Measurements from ENCODE around the gene TACO1. TPM values are rescaled to one million over a fixed set of nuclear protein-coding genes. Genes with fewer than 3 reads are reported as not detected.

Gene TACO1
- total and polyA plus RNA-seq, 2 donors (not counting 3 experiments of a cell fraction or from before 2014, with no cell fraction given) = 24.7 to 31.7 TPM

DNA sequence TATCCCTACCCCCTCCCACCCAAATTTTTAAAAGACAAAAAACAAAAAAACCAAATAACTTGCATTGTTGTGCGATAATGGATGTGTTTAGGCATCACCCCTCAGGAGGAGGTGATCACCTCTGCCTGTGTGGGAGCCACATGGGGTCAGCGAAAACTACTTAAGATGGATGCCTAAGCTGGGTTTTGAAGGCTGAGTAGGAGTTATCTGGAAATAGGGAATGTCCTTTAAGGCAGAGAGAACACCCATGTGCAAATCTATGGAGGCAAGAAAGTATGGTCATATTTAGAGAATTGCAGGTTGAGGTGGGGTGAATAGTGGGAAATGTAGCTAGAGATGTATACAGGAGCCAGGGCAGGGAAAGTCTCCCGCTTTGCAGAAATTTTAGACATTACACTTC is 5.6 kb upstream of the TACO1 start:
- Histone ChIP-seq H3K9me3 (replicated peaks; ENCODE audit: control insufficient read depth, insufficient read depth, low read length) (no peaks in the 10 kb centered on the region), H3K27ac (ENCODE audit: insufficient read depth, low read depth, low read length) (no peak overlapping the region), H2AFZ (ENCODE audit: low read depth, low read length) (no peak overlapping the region), H3K79me2 (ENCODE audit: control insufficient read depth, insufficient read depth, low read length) (no peaks in the 10 kb centered on the region), H3K4me1 (ENCODE audit: control insufficient read depth, extremely low read depth, insufficient read depth, low read length) (peaks cover 19% of the 10 kb centered on the region), H3K9me1 (replicated peaks; ENCODE audit: control insufficient read depth, extremely low read depth, insufficient read depth, low read length) (no peaks in the 10 kb centered on the region), H3K9ac (replicated peaks; ENCODE audit: extremely low read depth, insufficient read depth, low read length) (no peak overlapping the region), H4K20me1 (replicated peaks; ENCODE audit: control insufficient read depth, extremely low read depth, insufficient read depth, low read length) (no peaks in the 10 kb centered on the region), H3K27me3 (ENCODE audit: control insufficient read depth in 2 of 2, insufficient read depth in 2 of 2, low read length in 2 of 2) (no peaks in the 10 kb centered on the region), H3K36me3 (ENCODE audit: control insufficient read depth in 2 of 2, extremely low read depth in 1 of 2, insufficient read depth in 2 of 2, low read length in 2 of 2) (peaks cover 6 to 15% of the 10 kb centered on the region in 2 experiments), H3K4me2 (ENCODE audit: insufficient read depth, low read length) (no peak overlapping the region), H3K4me3 (replicated peaks in 1 of 3; ENCODE audit: insufficient read depth in 1 of 3, low read depth in 1 of 3, low read length in 3 of 3) (no peak overlapping the region)
- BruUV-seq (replicated peaks) = no TSS peak
- no peak for DNase-seq (ENCODE audit: low read depth, low spot score)
- TF ChIP-seq EZH2 (IDR thresholded peaks at IDR 0.05; ENCODE audit: borderline replicate concordance, low read depth, low read length, severe bottlenecking) (no peak), MYC (IDR thresholded peaks at IDR 0.05; ENCODE audit: low read depth, low read length) (no peak), FOS (IDR thresholded peaks at IDR 0.05; ENCODE audit: borderline replicate concordance, insufficient read depth, low read length) (no peak), JUN (IDR thresholded peaks at IDR 0.05; ENCODE audit: borderline replicate concordance, insufficient read depth, insufficient read length, low read depth) (no peak)
- intact Hi-C loops (cut with micrococcal nuclease) = no loop called here
- dilution Hi-C loops (cut with MboI; ENCODE audit: extremely low pct_ligation_motif_present, low sequenced_read_pairs) = no loop called here
- ChIA-PET CTCF (interaction anchor here (0.7 to 2.8 kb wide), 2 partner anchors 154 to 170 kb away, joined by 3 to 12 read pairs; no protein-coding TSS in a partner anchor), POLR2A (no interaction called here)
- FAIRE-seq = no peak

DNA sequence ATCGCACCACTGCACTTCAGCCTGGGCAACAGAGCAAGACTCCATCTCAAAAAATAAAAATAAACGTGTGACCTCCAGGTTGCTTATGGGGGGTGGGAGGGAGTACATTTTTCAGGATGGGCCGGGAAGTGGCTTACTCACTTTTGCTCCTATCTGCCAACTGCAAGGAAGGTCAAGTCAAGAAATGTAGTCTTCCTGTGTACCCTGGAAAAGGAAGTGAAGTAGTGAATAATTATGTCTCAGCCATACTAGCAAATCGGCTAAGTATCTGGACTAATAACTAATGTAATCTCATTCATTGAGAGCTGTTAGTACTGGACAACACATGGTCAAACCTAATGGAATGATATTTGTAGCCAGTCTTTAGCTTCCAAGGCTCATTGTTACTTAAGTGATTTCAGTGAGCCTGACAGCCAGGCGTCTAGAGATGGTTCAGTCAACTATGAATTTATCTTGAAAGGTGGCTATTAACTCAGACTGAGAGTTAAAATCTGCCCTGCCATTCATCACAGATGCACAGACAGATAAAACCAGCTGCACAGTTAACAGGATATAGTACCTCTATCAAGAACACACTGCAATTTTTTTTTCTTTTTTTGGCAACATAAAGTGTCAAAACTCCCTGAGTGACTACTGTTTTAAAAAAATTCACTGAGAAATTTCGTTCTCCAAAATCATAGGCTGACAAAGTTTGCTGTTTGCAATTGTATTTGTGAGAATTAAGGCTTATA is 3.7 kb upstream of the TACO1 start:
- Histone ChIP-seq H3K4me1 (ENCODE audit: control insufficient read depth, extremely low read depth, insufficient read depth, low read length) (peaks cover 25% of the 10 kb centered on the region), H2AFZ (ENCODE audit: low read depth, low read length) (no peak overlapping the region), H3K79me2 (ENCODE audit: control insufficient read depth, insufficient read depth, low read length) (peaks cover 8% of the 10 kb centered on the region), H3K9me3 (replicated peaks; ENCODE audit: control insufficient read depth, insufficient read depth, low read length) (no peaks in the 10 kb centered on the region), H3K4me2 (ENCODE audit: insufficient read depth, low read length) (peak overlapping the region; percentile 45), H3K27me3 (ENCODE audit: control insufficient read depth in 2 of 2, insufficient read depth in 2 of 2, low read length in 2 of 2) (no peaks in the 10 kb centered on the region), H4K20me1 (replicated peaks; ENCODE audit: control insufficient read depth, extremely low read depth, insufficient read depth, low read length) (no peaks in the 10 kb centered on the region), H3K27ac (ENCODE audit: insufficient read depth, low read depth, low read length) (peak overlapping the region; percentile 50), H3K36me3 (ENCODE audit: control insufficient read depth in 2 of 2, extremely low read depth in 1 of 2, insufficient read depth in 2 of 2, low read length in 2 of 2) (peaks cover 0 to 4% of the 10 kb centered on the region in 2 experiments), H3K9me1 (replicated peaks; ENCODE audit: control insufficient read depth, extremely low read depth, insufficient read depth, low read length) (no peaks in the 10 kb centered on the region), H3K9ac (replicated peaks; ENCODE audit: extremely low read depth, insufficient read depth, low read length) (no peak overlapping the region), H3K4me3 (replicated peaks in 1 of 3; ENCODE audit: insufficient read depth in 1 of 3, low read depth in 1 of 3, low read length in 3 of 3) (no peak overlapping the region)
- peak; percentile 66 for TF ChIP-seq GATA2 (IDR thresholded peaks at IDR 0.05; ENCODE audit: insufficient read depth, insufficient read length, low read depth, low read length)
- TF ChIP-seq POLR2AphosphoS5 (IDR thresholded peaks at IDR 0.05; ENCODE audit: insufficient read depth, low read depth, low read length) = peak; percentile 56
- TF ChIP-seq, protein P1, sequence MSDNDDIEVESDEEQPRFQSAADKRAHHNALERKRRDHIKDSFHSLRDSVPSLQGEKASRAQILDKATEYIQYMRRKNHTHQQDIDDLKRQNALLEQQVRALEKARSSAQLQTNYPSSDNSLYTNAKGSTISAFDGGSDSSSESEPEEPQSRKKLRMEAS (IDR thresholded peaks at IDR 0.05; ENCODE audit: insufficient read depth, insufficient read length) = no peak
- TF ChIP-seq, protein P2, sequence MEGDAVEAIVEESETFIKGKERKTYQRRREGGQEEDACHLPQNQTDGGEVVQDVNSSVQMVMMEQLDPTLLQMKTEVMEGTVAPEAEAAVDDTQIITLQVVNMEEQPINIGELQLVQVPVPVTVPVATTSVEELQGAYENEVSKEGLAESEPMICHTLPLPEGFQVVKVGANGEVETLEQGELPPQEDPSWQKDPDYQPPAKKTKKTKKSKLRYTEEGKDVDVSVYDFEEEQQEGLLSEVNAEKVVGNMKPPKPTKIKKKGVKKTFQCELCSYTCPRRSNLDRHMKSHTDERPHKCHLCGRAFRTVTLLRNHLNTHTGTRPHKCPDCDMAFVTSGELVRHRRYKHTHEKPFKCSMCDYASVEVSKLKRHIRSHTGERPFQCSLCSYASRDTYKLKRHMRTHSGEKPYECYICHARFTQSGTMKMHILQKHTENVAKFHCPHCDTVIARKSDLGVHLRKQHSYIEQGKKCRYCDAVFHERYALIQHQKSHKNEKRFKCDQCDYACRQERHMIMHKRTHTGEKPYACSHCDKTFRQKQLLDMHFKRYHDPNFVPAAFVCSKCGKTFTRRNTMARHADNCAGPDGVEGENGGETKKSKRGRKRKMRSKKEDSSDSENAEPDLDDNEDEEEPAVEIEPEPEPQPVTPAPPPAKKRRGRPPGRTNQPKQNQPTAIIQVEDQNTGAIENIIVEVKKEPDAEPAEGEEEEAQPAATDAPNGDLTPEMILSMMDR (IDR thresholded peaks at IDR 0.05; ENCODE audit: extremely low read depth in 1 of 2, insufficient read depth in 1 of 2, low read depth in 1 of 2, low read length in 2 of 2) = no peak
- peak; percentile 19 for TF ChIP-seq POLR2A (IDR thresholded peaks at IDR 0.05; ENCODE audit: low read depth, low read length)
- peak; percentile 53 for TF ChIP-seq FOS (IDR thresholded peaks at IDR 0.05; ENCODE audit: borderline replicate concordance, insufficient read depth, low read length)
- TF ChIP-seq EZH2 (IDR thresholded peaks at IDR 0.05; ENCODE audit: borderline replicate concordance, low read depth, low read length, severe bottlenecking) = no peak
- peak; percentile 3 for TF ChIP-seq JUN (IDR thresholded peaks at IDR 0.05; ENCODE audit: borderline replicate concordance, insufficient read depth, insufficient read length, low read depth)
- TF ChIP-seq MYC (IDR thresholded peaks at IDR 0.05; ENCODE audit: low read depth, low read length) = no peak
- peak; percentile 52 for DNase-seq (ENCODE audit: low read depth, low spot score)
- dilution Hi-C loops (cut with MboI; ENCODE audit: extremely low pct_ligation_motif_present, low sequenced_read_pairs) (no loop called here), intact Hi-C loops (cut with micrococcal nuclease) (no loop called here)
- ChIA-PET POLR2A (no interaction called here), CTCF (interaction anchor here (0.6 to 1.5 kb wide), 5 partner anchors 11 to 172 kb away, joined by 3 to 6 read pairs (median 3); no protein-coding TSS in a partner anchor)
- FAIRE-seq = peak; percentile 81
- BruUV-seq (replicated peaks) = no TSS peak
